IPS-NIHi7 (cell line): ENCODE results near the gene EN1.
A peak's percentile ranks its signal among the peaks of the same experiment; 100 is the strongest.

Source experiments
- DNase-seq: peaks from one replicate; pipeline ENCODE4 v3.0.0; 2012; ENCODE audit warnings: mixed read lengths; ENCODE audit errors: extremely low spot score

Gene EN1

DNA sequence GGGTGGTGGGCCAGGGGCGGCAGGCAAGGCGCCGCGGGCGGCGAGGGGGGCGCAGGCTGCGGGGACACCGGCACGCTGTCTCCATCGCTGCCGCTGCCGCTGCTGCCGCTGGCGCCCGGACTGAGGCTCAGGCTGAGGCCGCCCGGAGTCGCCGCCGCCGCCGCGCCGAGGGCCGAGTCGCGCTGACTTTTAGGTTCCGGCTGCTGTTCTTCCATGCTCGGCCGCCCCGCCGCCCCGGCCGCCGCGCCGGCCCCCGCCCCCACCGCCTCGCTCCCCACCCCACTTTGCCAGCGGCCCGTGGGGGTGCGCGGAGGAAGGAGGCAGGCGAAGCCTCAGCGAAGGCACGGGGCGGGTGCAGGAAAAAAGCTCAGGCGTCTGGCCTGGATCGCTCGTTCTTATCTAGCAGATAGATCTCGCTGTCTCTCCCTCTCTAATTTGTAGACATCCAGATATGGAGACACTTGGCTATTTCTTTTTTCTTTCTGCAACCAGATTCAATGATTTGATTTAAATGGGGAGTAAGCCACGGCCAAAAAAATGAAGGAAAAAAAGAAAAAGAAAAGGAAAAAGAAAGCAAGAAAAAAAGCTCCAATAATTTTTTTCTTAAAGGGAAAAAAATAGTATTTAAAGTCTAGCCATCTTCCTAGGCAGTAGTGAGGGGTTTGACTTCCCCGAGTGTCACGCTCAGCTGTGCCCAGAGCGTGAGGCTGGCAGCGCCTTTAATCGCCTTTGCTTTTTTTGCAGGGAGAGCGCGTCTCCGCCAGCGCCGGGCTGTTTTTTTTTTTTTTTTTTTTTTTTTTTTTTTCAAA lies at the start of gene EN1:
Gene EN1 (minus strand): TSS at position 696 of the 809 bp plus-strand sequence. CDS start 481 bp downstream, at position 215.
- DNase-seq: no peak

DNA sequence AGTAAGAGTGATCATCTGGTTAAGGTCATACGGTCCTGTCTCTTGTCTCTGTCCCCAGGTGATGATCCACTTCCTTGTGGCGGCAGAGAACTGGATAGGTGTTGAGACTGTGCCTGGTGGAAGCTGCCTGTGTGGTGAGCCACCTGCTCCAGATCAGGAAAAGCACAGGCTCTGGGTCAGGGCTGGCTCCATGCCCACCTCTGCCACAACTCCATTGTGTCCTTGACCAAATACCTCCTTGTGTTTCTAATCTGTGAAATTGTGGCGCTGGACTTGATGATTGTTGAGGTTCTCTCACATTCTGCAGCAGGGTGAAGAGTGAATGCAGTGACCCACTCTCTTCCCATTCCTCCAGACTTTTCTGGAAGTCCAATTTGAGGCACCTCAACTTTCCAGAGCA lies 45.7 kb upstream of the EN1 start:
- no peak for DNase-seq

DNA sequence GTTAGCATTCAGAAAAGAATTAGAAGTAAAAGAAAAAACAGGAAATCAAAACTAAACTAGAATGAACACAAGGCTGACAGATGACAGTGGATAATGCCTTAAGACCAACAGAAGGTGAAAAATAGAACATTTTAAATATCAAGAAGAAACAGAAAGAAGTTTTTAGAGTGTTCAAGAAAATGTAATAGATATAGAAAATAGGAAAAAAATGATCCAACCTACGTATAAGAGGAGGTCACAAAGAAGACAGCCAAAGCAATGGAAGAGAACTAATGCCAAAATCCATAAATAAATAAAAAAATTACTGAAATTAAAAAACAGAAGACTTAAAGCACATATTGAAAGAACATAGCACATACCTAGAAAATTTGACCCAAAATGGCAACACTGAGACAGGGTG lies 42.5 kb upstream of the EN1 start:
- DNase-seq: no peak

DNA sequence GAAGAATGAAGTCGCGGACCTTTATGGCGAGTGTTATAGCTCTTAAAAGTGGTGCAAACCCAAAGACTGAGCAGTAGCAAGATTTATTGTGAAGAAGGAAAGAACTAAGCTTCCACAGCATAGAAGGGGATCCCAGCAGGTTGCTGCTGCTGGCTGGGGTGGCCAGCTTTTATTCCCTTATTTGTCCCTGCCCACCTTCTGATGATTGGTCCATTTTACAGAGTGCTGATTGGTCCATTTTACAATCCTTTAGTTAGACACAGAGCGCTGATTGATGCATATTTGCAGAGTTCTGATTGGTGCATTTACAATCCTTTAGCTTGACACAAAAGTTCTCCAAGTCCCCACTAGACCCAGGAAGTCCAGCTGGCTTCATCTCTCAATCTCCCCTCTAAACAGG lies 36.3 kb upstream of the EN1 start:
- DNase-seq: no peak

DNA sequence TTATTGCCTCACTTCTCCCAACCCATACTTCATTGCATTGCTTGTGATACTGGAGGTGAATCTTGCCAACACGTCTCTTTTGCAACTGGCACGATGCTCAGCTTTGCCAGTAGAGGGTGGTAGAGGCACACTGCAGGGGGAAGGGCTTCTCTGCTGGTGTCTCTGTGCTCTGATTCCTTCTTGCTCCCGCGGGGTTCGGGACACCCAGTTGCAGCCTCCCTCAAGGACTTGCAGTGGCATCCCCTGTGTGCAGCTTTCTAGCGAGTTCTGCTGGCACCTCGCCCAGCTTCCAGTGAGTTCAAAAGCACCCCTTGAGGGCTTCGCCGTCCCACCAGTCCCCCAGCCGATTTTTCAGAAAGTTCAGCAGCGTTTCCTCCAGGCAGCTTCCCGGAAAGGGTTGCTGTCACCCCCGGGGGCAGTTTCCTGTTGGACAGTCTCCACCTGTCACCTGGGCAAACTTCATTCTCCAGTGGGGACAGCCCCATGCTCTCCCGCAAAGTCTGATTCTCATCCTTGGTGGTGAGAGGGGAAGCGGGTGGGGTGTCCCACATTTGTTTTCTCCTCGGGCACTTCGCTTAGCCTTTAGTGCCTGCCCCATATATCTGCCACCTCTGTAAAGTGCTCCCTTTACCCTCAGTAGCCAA lies 35.4 kb upstream of the EN1 start:
- DNase-seq: peak; percentile 81

DNA sequence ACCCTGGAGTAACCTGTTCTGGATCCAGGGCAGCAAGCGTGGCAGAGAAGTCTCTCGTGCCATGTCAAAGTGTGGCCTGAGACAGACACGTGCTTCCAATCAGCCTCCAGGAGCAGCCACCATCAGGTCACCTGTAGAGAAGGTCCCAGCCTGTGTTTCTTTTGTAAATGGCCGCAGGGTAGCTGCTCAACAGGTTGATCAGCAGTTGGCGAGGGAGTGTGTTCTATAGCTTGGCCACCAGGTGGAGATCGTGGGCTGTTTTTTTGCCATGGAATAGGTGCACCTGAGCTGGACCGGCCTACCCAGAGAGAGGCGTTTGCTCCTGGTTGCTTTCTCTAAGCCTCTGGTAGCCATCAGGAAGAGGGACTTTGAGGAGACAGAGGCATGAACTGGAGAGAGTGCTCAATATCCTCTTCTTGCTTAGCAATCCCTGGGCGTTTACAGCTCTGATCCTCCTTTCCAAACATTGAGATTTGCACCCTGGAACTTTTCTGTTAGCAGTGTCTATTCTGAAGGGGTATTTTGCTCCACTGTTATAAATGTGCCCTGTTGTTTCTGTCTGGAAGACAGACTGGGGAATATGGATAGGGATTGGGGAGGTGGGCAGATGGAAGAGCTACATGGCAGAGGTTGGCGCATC lies 34.2 kb upstream of the EN1 start:
- DNase-seq: peak; percentile 85

DNA sequence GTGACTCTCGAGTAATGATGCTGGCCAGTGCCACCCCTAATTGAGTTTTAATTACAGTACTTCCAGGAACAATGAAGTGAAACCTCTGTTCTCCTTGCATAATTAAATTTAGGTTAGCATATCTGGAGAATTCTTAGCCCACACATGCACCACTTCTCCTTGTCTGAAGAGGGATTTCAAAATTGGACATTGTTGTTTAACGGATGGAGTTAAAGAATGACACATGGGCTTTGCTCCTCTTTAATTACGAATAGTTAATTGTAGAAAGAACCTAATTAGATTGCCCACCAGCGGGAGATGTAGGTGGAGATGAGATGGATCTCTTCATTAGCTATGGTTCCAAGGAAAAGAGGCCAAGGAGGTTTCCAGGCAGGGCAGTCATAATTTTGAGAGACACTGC lies 33.1 kb upstream of the EN1 start:
- DNase-seq: no peak

DNA sequence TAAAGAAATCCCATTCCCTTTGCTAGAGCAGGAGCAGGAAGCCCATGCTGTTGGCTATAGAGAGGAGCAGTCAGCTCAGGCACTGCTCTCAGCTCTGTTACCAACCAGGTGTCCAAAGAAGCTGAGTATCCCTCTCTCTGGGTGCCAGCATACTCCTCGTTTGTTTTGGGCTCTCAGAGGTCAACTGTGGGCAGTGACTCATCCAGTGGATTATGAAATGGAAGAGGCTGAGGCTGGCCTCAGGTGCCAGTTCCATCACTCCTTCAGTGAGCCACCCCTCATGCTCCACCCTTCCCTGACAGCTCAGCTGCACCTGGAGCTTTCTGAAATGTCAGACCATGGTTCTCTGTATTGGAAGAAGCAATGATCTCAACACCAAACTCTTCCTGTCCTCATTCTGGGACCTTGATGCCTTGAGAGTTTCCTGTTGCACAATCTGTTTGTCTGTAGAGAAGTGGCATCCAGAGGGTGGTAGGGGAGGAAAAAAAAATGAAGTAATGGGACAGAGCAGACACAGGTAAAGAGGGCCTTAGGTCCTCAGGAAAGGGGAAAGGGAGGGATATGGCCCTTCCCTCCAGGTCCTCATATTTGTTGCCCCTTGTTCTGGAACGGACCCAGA lies 31.2 kb upstream of the EN1 start:
- no peak for DNase-seq

DNA sequence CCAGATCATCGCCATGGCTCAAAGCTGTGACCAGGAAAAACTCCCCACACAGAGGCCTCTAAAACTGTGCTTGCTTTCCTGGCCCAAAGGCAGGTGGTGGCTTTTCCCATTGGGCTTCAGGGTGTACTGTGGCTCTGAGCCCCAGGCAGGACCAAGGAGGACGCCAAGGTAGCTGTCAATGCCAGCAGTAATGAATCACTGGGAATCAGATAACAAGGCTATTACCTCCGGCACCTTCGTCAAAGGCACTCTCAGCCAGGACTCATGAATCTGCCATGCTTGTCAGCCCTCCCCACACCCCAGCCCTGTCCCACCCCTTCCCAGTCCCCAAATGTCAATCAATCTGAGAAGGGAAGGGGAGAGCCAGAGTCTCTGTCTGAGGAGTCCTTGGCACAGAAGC lies 27.9 kb upstream of the EN1 start:
- DNase-seq: no peak

DNA sequence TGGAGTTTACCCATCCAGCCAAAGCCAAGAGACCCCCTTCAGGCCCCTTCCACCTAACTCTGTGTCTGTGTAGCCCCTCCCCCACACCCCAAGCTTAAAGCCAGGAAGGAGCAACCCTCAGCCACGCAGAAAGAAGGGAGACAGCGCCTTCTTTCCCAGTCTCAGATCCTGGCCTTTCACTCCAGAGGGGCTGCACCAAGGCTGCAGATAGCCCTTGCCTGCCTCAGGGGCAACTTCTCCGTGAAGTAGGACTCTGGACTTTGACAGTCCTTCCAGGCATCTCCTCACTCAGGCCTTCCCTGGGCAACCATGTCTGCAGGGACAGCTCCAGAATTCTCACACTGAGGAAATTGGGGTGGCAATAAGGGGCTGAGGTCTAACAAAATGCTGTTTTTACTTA lies 26.9 kb upstream of the EN1 start:
- DNase-seq: no peak

DNA sequence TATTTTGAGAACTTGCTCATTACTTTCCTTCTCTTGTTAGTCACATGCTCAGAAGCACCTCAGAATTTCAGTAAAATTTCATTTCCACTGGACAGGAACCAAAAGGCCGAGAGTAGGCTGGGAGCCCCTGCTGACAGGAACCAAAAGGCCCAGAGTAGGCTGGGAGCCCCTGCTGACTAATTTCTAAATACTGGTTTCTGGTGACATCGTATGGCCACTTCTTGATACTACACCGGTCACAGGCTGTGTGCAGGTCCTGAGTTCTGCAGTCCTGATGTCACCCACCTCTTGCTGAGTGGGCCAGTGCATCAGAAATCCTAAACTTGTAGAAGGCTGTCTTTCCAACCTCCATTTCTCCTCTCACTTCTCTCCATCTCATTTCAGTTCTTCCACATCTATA lies 17.7 kb upstream of the EN1 start:
- DNase-seq: peak; percentile 69

DNA sequence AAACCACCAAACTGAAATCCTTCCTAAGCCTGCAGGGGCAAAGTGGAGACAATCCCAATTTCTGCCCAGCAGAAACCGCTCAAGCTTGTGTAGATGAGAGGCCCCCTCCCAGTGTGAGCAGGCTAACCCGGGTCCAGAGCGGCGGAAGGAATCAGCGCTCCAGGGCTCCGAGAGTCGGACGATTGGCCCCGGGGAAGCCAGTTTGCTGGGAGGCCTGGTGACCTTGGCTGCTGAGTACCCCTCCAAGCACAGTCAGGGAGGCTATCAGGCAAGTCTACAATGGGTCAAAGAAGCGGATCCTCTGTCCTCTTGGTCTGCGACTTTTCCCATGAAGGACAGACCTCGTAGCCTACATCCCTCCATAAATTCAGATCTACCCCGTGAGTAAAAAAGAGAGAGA lies 16.8 kb upstream of the EN1 start:
- DNase-seq: no peak

DNA sequence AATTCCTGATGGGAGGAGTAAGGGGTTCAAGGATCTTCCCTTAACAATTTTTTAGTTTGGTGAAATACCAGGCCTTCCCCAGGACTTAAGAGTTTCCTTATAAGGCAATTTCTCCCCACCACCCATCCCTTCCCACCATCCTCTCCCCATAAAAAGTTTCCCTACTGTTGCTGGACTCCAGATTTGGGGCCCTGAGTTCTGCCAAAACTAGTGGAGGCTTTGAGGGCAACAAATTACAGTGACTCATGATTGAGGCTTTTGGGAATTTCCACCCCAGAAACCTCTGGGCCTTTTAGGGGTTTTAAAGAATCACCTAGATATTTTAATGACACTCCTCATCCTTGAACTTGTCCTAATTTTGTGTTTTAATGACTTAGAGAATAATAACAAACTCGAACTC lies 14.3 kb upstream of the EN1 start:
- DNase-seq: no peak

DNA sequence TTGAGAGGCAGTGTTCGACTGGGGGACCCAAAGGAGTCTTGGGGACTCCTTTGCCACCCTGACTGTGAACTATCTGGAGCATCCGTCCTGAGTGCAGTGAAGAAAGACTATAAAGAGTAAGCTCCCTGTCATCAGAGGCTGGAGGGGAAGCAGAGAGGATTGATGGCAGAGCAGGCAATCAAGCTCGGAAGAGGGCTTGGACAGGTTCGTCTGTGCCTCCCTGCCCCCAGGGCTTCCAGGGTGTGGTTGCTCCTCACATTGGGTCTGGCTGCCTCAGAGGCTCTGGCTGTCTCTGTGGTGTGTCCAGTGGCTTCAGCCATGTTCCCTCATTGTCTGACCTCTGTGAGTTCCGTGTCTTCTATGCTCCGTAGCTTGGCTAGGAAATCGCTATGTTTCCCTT lies 13.8 kb upstream of the EN1 start:
- no peak for DNase-seq

DNA sequence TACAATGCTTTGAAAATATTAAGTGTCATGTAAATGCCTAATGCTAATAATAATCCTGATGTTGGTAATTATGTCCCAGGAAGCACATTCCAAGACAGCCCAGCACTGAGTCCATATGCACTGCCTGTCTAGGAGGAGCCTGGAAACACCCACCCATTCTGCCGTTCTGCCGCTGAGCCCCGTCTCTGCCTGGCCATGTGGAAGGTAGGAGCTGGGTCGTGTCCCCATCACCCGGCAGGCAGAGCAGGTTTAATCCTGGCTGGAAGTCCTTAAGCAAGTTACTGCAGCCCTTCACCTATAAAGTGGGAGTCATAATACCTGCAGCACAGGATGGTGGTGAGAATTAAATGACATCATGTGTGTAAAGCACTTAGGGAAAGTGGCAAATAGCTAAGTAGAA lies 13.1 kb upstream of the EN1 start:
- no peak for DNase-seq

DNA sequence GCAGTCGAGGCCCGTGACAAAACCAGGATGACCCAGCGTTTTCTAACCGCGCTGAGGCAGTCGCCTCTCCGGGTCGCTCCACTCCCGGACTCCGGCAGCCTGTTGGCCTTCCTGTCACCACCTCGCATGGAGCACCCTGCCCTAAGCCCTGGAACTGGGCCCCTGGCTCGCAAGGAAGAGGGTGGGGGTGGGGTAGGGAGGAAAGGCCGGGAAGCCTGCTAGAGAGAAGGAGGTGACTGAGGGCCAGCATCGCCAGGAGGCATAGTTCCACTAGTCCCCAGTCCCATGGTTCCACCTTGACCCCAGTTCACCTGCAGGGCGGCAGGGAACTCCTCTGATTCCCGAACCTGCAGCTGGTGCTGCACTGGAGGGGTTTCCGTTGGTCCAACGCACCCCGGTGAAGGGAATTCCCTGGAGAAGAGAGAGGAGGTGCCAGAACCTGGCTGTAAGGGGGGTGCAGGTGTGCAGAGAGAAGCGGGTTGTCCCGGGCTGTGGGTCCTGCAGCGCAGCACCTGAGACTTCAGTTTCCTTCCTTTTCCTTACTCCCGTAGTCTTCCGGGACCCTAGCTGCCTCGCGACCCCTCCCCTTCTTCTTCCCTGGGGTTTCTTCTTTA lies 11.8 kb upstream of the EN1 start:
- DNase-seq: no peak

DNA sequence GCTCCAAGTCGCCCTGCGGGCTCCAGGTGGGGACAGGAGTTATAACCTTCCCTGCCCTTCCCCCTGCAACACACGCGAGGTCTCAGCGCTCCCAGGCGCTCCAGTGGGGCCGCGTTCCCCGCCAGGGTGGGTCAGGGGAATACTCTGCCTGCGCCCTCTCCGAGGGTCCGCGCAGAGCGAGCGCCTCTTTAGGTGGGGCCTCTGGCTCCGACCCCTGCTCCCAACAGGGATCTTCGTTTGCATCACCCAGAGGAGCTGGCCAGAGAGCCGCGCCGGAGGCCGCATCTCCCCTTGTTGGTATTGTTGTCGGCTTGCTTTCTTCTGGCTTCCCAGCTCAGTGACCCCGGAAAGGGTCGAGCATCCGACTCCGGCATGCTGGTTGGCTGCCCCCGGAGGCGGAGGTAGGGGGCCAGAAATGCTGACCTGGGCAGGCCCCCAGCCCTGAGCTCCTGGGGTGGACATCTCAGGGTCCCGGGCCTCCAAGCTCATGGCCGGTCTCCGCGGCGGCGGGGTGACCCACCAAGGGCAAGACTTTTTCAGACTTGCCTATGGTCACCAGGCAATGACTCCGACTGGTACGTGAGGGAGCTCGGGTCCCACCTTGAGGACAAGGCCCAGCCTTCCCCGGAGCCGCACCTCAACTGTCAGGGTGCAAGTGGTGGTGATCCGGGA lies 11.2 kb upstream of the EN1 start:
- no peak for DNase-seq

DNA sequence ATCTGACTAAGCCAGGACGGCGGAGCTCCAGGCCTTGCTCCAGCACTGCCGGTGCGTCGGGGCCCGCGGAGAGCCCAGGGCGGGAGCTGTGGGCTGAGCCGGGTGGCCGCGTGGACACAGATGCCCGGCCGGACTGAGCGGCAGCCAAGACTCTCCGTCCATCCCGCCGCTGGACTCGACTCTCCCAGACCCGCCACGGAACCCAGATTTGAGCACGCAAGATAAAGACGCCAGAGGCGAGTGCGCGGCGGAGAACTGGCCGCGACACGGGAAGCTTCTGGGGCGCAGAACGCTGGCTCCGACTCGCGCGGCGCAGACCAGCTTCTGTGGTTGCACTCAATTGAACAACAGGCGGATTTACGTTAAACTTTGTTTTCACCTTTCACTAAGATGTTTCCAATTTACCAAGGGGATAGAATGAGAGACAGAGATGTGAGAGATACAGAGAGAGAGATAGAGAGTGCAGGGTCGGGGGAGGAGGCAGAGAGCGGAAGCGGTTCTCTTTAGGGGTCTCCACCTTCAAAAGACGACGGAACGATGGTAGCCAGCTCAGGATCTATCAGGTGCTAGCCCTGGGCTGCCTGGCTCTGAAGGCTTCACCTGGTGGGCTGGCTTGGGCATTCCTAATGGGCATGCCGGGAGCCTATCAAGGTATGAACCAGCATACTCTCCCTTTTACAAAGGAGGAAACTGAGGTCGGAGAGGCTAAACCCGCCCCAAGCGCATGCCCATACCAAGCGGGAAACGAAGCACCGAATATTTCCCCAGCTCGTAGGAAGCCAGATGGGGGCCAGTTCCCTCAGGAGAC lies 10.4 kb upstream of the EN1 start:
- no peak for DNase-seq

DNA sequence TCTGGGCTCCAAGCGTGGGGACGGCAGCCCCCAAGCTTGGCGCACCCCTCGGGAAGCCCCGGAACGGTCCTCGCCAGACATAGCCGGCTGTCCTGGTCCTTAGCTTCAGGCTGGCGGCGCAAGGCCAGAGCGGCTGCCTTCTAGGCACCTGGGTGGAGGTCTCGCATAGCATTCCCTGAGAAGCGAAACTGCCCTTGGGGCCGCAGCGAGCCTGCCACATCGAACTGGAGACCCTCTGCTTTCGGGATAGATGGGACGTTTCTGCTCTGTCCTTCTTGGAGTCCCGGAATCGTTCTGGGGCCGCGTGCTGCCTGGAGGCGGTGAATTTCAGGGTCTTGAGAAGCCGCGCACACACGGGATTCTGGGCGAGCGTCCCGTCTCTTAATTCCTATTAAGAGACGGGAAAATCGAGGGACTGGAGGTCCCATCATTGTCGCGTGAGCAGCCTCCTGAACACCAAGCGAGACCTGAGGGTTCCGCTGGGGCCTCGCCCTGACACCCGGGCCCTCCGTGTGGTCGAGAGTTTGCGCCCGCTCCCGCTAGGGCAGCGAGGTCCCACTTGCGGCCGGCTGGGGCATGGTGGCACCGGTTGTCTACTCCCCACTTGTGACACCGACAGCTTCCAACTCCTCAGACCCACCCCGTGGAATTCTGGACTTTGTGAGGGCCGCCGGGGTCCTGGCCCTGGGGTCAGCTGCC lies 9.7 kb upstream of the EN1 start:
- no peak for DNase-seq

DNA sequence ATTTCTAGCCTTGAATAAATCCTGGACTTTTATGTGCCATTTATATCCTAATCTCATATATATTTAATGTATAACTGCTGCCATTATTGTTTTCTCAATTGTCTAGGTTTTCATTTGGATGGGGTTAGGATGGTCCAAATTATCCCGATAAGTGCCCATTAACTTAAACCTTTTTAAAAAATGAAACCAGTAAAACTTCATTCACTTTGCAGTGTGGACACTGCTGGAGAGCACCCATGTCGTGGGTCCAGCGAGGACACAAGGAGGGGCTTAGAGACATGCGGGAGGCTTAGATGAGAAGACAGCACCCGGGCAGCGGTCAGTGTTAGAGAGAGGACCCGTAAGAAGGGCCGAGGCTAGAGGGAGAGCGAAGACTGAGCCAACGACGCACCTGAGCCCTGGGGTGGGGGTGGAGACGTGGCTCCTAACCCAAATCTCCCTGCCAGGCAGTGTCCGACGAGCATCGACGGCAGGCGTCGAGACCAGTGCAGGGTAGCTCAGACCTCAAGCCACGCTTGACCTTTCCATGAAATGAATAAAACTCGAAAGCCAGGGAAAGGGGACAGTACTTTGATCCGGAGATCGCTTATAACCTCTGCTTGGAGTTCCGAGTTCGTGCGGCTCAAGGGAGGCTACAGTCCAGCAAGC lies 9.0 kb upstream of the EN1 start:
- DNase-seq: no peak
